ENCODE data around the gene TSKS. TPM values are rescaled to one million over a fixed set of nuclear protein-coding genes. Genes with fewer than 3 reads are reported as not detected.

The TSKS gene
- total and polyA plus RNA-seq, 2 of the 13 experiments (the other 11 are each of a cell fraction or from before 2014, with no cell fraction given): 0.03 TPM; not detected in 1

DNA sequence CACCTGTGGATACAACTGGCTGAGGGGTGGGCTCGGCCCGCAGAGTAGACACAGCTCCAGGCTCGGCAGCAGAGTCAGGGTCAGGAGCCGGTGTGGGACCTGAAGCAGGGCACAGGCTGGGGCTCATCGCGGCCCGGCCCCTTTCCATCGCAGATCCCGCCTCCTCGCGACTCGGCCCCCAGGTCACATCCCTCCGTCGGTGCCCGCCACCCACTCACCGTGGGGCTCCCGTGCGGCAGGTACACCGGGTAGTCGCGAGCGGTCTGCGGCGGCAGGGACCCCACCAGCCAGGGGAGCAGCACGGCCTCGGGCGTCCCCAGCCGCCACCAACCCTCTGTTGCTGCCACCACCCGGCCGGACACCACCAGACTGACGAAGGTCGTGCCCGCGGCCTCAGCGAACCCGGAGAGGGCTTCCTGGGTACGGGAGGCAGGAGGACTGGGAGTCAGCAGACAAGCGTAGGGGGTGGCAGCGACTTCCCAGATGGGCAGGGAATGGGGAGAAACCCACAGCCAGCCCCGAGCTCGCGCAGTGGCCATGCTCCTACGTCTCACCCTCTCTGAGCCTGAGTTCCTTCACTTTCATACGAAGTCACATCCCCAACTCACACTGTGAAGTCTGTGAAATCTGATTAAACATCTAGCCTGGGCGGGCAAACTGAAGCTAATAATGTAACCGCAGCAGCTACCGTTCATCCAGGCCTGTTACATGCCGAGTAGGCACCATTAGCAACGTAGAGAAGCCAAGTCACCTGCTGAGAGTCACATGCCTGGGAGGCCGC, 46.2 kb upstream of the TSKS start (continued):
- TF ChIP-seq ZNF615 (CRISPR knock-in tag; IDR thresholded peaks at IDR 0.05; ENCODE audit: borderline replicate concordance) (no peak), ZNF549 (CRISPR knock-in tag; IDR thresholded peaks at IDR 0.05) (no peak), ZNF350 (CRISPR knock-in tag; IDR thresholded peaks at IDR 0.05; ENCODE audit: borderline replicate concordance, low read depth) (peak; percentile 52; the same call in 1 of the 2 replicates), PITX1 (CRISPR knock-in tag; IDR thresholded peaks at IDR 0.05) (0 out of 2 replicates have a peak, but pooled peaks have one; percentile 46), NR3C1 (CRISPR knock-in tag; IDR thresholded peaks at IDR 0.05) (no peak), TAF1 (CRISPR knock-in tag; IDR thresholded peaks at IDR 0.05) (peak; percentile 51), REPIN1 (CRISPR knock-in tag; IDR thresholded peaks at IDR 0.05; ENCODE audit: borderline replicate concordance, low read depth) (0 out of 2 replicates have a peak, but pooled peaks have one; percentile 24), HNF4A (CRISPR knock-in tag; IDR thresholded peaks at IDR 0.05) (no peak), ZNF614 (CRISPR knock-in tag; IDR thresholded peaks at IDR 0.05; ENCODE audit: borderline replicate concordance) (peak; percentile 31; the same call in 1 of the 2 replicates), TMF1 (CRISPR knock-in tag; IDR thresholded peaks at IDR 0.05; ENCODE audit: low read depth) (peak; percentile 52; the same call in 1 of the 2 replicates), U2AF1 (optimal IDR thresholded peaks at IDR 0.05; ENCODE audit: low read depth, low read length) (no peak), DNMT1 (CRISPR knock-in tag; IDR thresholded peaks at IDR 0.05) (no peak), ZNF292 (CRISPR knock-in tag; IDR thresholded peaks at IDR 0.05; ENCODE audit: borderline replicate concordance, low read depth) (no peak), YEATS4 (CRISPR knock-in tag; IDR thresholded peaks at IDR 0.05; ENCODE audit: borderline replicate concordance) (no peak), ZBTB1 (CRISPR knock-in tag; IDR thresholded peaks at IDR 0.05; ENCODE audit: borderline replicate concordance) (no peak), ATRX (CRISPR knock-in tag; IDR thresholded peaks at IDR 0.05; ENCODE audit: borderline replicate concordance) (no peak), NFATC3 (CRISPR knock-in tag; IDR thresholded peaks at IDR 0.05) (no peak), JUNB (CRISPR knock-in tag; IDR thresholded peaks at IDR 0.05; ENCODE audit: borderline replicate concordance) (no peak), ZNF746 (CRISPR knock-in tag; IDR thresholded peaks at IDR 0.05) (no peak), CHD4 (IDR thresholded peaks at IDR 0.05; ENCODE audit: borderline replicate concordance, low read length) (no peak), ZBTB8A (CRISPR knock-in tag; IDR thresholded peaks at IDR 0.05; ENCODE audit: borderline replicate concordance, low read depth) (peak; percentile 36; the same call in 1 of the 2 replicates), ZSCAN12 (CRISPR knock-in tag; IDR thresholded peaks at IDR 0.05) (no peak), ASH2L (IDR thresholded peaks at IDR 0.05; ENCODE audit: insufficient read length, low read depth, low read length) (peak; percentile 19), ZSCAN29 (CRISPR knock-in tag; conservative IDR thresholded peaks at IDR 0.05) (peak; percentile 26; the same call in 1 of the 2 replicates), ELF3 (CRISPR knock-in tag; IDR thresholded peaks at IDR 0.05) (no peak), ATAD3A (CRISPR knock-in tag; IDR thresholded peaks at IDR 0.05) (no peak)
- TF ChIP-seq, protein P1, sequence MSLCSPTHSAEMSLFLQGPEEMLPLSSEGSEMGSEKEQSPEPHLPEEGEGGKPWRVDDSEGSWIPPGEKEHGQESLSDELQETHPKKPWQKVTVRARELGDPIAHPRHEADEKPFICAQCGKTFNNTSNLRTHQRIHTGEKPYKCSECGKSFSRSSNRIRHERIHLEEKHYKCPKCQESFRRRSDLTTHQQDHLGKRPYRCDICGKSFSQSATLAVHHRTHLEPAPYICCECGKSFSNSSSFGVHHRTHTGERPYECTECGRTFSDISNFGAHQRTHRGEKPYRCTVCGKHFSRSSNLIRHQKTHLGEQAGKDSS (CRISPR knock-in tag; IDR thresholded peaks at IDR 0.05; ENCODE audit: borderline replicate concordance, low read depth): peak; percentile 50; the same call in 1 of the 2 replicates
- TF ChIP-seq, protein P2, sequence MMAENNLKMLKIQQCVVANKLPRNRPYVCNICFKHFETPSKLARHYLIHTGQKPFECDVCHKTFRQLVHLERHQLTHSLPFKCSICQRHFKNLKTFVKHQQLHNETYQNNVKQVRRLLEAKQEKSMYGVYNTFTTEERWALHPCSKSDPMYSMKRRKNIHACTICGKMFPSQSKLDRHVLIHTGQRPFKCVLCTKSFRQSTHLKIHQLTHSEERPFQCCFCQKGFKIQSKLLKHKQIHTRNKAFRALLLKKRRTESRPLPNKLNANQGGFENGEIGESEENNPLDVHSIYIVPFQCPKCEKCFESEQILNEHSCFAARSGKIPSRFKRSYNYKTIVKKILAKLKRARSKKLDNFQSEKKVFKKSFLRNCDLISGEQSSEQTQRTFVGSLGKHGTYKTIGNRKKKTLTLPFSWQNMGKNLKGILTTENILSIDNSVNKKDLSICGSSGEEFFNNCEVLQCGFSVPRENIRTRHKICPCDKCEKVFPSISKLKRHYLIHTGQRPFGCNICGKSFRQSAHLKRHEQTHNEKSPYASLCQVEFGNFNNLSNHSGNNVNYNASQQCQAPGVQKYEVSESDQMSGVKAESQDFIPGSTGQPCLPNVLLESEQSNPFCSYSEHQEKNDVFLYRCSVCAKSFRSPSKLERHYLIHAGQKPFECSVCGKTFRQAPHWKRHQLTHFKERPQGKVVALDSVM (CRISPR knock-in tag; IDR thresholded peaks at IDR 0.05): no peak; the same call in 1 of the 2 replicates
